ENCODE data around the gene SLC5A4. TPM values are rescaled to one million over a fixed set of nuclear protein-coding genes. Genes with fewer than 3 reads are reported as not detected.
"Not testable (repeated sequence)": the region's sequence is repeated elsewhere in the genome, so short reads cannot be mapped to it uniquely, and the experiment has no call there.

The SLC5A4 gene
- total and polyA plus RNA-seq, 10 of the 15 experiments (the other 5 are each of a cell fraction or from before 2014, with no cell fraction given): not detected

DNA sequence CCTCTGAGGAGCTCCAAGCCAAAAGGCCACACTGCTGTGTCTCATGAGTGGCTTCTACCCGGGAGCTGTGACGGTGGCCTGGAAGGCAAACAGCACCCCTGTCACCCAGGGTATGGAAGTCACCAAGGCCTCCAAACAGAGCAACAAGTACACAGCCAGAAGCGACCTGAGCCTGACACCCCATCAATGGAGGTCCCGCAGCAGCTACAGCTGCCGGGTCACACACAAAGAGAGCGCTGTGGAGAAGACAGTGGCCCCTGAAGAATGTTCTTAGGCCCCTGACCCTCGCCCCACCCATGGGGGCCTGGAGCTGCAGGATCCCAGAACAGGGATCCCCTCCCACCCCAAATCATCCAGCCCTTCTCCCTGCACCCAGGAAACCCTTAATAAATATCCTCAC lies 55.2 kb downstream of the SLC5A4 start (continued):
- TF ChIP-seq PML (IDR thresholded peaks at IDR 0.05; ENCODE audit: low read length) (no peak), JUNB (IDR thresholded peaks at IDR 0.05) (no peak), SIN3A (IDR thresholded peaks at IDR 0.05; ENCODE audit: low read depth, low read length) (no peak), POLR2AphosphoS2 (IDR thresholded peaks at IDR 0.05; ENCODE audit: low read depth, low read length) (no peak)
- TF ChIP-seq, protein P1, sequence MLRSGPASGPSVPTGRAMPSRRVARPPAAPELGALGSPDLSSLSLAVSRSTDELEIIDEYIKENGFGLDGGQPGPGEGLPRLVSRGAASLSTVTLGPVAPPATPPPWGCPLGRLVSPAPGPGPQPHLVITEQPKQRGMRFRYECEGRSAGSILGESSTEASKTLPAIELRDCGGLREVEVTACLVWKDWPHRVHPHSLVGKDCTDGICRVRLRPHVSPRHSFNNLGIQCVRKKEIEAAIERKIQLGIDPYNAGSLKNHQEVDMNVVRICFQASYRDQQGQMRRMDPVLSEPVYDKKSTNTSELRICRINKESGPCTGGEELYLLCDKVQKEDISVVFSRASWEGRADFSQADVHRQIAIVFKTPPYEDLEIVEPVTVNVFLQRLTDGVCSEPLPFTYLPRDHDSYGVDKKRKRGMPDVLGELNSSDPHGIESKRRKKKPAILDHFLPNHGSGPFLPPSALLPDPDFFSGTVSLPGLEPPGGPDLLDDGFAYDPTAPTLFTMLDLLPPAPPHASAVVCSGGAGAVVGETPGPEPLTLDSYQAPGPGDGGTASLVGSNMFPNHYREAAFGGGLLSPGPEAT (IDR thresholded peaks at IDR 0.05; ENCODE audit: low read depth): no peak
- TF ChIP-seq, protein P2, sequence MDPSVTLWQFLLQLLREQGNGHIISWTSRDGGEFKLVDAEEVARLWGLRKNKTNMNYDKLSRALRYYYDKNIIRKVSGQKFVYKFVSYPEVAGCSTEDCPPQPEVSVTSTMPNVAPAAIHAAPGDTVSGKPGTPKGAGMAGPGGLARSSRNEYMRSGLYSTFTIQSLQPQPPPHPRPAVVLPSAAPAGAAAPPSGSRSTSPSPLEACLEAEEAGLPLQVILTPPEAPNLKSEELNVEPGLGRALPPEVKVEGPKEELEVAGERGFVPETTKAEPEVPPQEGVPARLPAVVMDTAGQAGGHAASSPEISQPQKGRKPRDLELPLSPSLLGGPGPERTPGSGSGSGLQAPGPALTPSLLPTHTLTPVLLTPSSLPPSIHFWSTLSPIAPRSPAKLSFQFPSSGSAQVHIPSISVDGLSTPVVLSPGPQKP (IDR thresholded peaks at IDR 0.05; ENCODE audit: low read depth, low read length): no peak

DNA sequence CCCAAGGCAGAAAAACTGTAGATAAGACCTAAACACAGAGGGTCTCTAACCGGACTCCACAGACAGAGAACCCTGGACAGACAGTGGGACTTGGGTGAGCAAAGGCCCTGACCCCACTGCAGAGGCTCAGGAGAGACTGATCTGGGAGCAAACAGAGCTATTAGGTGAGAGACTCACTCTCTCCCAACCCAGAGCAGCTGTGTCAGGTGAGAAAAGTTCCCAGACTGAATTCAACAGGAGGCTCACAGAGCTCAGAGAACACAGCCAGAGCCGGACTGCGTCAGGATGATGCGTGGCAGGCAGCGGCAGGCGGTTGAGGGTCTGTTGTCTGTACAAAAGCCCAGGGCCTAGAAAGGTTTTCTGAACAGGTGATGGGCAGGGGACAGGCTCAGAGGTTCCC lies 55.8 kb downstream of the SLC5A4 start:
- Histone ChIP-seq H3K79me2 (ENCODE audit: control insufficient read depth, insufficient read depth, low read length) (no peaks in the 10 kb centered on the region), H3K9me3 (replicated peaks; ENCODE audit: control insufficient read depth, insufficient read depth, low read length) (no peaks in the 10 kb centered on the region), H4K20me1 (ENCODE audit: control insufficient read depth, insufficient read depth) (no peaks in the 10 kb centered on the region), H3K4me3 (no peak overlapping the region), H3K4me2 (ENCODE audit: control insufficient read depth, insufficient read depth) (no peak overlapping the region), H2AFZ (ENCODE audit: control insufficient read depth, low read depth, low read length) (no peak overlapping the region), H3K27ac (ENCODE audit: control insufficient read depth, insufficient read depth) (no peak overlapping the region), H3K9ac (ENCODE audit: control insufficient read depth, insufficient read depth, low read length) (no peak overlapping the region), H3K27me3 (replicated peaks in 1 of 2; ENCODE audit: control insufficient read depth in 2 of 2, insufficient read depth in 2 of 2, low read length in 1 of 2) (peaks cover 0 to 4% of the 10 kb centered on the region in 2 experiments; a peak in 2 of 4 replicates), H3K36me3 (ENCODE audit: control insufficient read depth in 2 of 2, insufficient read depth in 2 of 2, low read length in 1 of 2) (no peaks in the 10 kb centered on the region), H3K4me1 (ENCODE audit: control insufficient read depth, insufficient read depth, low read length) (no peaks in the 10 kb centered on the region)
- intact Hi-C loops (cut with micrococcal nuclease; ENCODE audit: unreplicated experiment): no loop called here
- TF ChIP-seq, protein P3, sequence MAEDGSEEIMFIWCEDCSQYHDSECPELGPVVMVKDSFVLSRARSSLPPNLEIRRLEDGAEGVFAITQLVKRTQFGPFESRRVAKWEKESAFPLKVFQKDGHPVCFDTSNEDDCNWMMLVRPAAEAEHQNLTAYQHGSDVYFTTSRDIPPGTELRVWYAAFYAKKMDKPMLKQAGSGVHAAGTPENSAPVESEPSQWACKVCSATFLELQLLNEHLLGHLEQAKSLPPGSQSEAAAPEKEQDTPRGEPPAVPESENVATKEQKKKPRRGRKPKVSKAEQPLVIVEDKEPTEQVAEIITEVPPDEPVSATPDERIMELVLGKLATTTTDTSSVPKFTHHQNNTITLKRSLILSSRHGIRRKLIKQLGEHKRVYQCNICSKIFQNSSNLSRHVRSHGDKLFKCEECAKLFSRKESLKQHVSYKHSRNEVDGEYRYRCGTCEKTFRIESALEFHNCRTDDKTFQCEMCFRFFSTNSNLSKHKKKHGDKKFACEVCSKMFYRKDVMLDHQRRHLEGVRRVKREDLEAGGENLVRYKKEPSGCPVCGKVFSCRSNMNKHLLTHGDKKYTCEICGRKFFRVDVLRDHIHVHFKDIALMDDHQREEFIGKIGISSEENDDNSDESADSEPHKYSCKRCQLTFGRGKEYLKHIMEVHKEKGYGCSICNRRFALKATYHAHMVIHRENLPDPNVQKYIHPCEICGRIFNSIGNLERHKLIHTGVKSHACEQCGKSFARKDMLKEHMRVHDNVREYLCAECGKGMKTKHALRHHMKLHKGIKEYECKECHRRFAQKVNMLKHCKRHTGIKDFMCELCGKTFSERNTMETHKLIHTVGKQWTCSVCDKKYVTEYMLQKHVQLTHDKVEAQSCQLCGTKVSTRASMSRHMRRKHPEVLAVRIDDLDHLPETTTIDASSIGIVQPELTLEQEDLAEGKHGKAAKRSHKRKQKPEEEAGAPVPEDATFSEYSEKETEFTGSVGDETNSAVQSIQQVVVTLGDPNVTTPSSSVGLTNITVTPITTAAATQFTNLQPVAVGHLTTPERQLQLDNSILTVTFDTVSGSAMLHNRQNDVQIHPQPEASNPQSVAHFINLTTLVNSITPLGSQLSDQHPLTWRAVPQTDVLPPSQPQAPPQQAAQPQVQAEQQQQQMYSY (CRISPR knock-in tag; IDR thresholded peaks at IDR 0.05): no peak
- no peak for TF ChIP-seq RFX5 (IDR thresholded peaks at IDR 0.05; ENCODE audit: low read depth, low read length)
- TF ChIP-seq YBX1 (IDR thresholded peaks at IDR 0.05): no peak
- no peak for TF ChIP-seq STAT1 (conservative IDR thresholded peaks at IDR 0.05)
- ChIA-PET SMC1A (ENCODE audit: uncharacterized antibody, unreplicated experiment) (no interaction called here), RAD21 (ENCODE audit: unreplicated experiment) (no interaction called here), CTCF (no interaction called here), POLR2A (no interaction called here)
- DNase-seq (ENCODE audit: low read depth, low spot score) (no peak), FAIRE-seq (no peak), ATAC-seq (no peak)
- WGBS (ENCODE audit: insufficient coverage, insufficient replicate concordance, low lambda C conversion rate, missing lambda C conversion rate): 57% methylated on average over 6 of the region's 6 CpGs
- in situ Hi-C loops (cut with MboI): no loop called here
- no TSS peak for BruUV-seq (replicated peaks)

DNA sequence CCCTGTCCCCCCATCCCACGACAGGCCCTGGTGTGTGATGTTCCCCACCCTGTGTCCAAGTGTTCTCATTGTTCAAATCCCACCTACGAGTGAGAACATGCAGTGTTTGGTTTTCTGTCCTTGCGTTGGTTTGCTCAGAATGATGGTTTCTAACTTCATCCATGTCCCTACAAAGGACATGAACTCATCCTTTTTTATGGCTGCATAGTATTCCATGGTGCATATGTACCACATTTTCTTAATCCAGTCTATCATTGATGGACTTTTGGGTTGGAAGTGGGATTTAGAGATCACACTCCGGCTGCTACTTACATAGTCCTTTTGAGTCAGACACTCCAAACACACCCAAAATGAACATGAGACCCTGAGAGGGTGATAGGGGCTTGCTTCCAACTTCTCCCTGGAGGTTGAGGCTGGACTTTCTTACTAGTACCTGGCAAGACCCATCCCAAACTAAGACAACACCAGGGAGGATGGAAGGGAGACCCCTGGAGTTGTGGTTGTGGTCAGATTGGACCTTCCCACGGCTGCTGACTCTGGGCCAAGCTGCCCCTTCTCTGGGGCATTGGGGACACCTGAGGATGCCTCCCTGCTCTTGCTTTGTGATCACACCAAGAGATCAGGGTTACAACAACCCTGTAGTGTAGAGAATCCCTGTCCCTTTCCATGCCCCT lies 57.5 kb downstream of the SLC5A4 start:
- ATAC-seq; POLR2A ChIA-PET; CTCF ChIA-PET; RAD21 ChIA-PET (ENCODE audit: unreplicated experiment); H3K27ac ChIP-seq (ENCODE audit: control insufficient read depth, insufficient read depth); H2AFZ ChIP-seq (ENCODE audit: control insufficient read depth, low read depth, low read length); H3K9ac ChIP-seq (ENCODE audit: control insufficient read depth, insufficient read depth, low read length); H3K4me3 ChIP-seq; H3K9me3 ChIP-seq (replicated peaks; ENCODE audit: control insufficient read depth, insufficient read depth, low read length); SMC1A ChIA-PET (ENCODE audit: uncharacterized antibody, unreplicated experiment); H3K27me3 ChIP-seq (replicated peaks in 1 of 2; ENCODE audit: control insufficient read depth in 2 of 2, insufficient read depth in 2 of 2, low read length in 1 of 2); H3K79me2 ChIP-seq (ENCODE audit: control insufficient read depth, insufficient read depth, low read length); H3K4me2 ChIP-seq (ENCODE audit: control insufficient read depth, insufficient read depth); BruUV-seq (replicated peaks); H3K4me1 ChIP-seq (ENCODE audit: control insufficient read depth, insufficient read depth, low read length); H4K20me1 ChIP-seq (ENCODE audit: control insufficient read depth, insufficient read depth); intact Hi-C loops (cut with micrococcal nuclease; ENCODE audit: unreplicated experiment); H3K36me3 ChIP-seq (ENCODE audit: control insufficient read depth in 2 of 2, insufficient read depth in 2 of 2, low read length in 1 of 2); DNase-seq (ENCODE audit: low read depth, low spot score); in situ Hi-C loops (cut with MboI); FAIRE-seq: not testable (repeated sequence)
- 2% methylated on average over 5 of the region's 5 CpGs for WGBS (ENCODE audit: insufficient coverage, insufficient replicate concordance, low lambda C conversion rate, missing lambda C conversion rate)
